ENCODE measurements around the gene ADAM12.

- TF ChIP-seq, protein P1, sequence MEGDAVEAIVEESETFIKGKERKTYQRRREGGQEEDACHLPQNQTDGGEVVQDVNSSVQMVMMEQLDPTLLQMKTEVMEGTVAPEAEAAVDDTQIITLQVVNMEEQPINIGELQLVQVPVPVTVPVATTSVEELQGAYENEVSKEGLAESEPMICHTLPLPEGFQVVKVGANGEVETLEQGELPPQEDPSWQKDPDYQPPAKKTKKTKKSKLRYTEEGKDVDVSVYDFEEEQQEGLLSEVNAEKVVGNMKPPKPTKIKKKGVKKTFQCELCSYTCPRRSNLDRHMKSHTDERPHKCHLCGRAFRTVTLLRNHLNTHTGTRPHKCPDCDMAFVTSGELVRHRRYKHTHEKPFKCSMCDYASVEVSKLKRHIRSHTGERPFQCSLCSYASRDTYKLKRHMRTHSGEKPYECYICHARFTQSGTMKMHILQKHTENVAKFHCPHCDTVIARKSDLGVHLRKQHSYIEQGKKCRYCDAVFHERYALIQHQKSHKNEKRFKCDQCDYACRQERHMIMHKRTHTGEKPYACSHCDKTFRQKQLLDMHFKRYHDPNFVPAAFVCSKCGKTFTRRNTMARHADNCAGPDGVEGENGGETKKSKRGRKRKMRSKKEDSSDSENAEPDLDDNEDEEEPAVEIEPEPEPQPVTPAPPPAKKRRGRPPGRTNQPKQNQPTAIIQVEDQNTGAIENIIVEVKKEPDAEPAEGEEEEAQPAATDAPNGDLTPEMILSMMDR (conservative IDR thresholded peaks at IDR 0.05) = no peak
- no peak for TF ChIP-seq EZH2 (IDR thresholded peaks at IDR 0.05; ENCODE audit: low read depth)
These were observed 372.0 kb downstream of the ADAM12 start for GRCh38 chr10:126016156-126016805.
